ENCODE measurements around the gene PRPF8. TPM values are rescaled to one million over a fixed set of nuclear protein-coding genes. Genes with fewer than 3 reads are reported as not detected.

The PRPF8 gene
- total RNA-seq, 1 experiment from 2014 or later, result 296 TPM

DNA sequence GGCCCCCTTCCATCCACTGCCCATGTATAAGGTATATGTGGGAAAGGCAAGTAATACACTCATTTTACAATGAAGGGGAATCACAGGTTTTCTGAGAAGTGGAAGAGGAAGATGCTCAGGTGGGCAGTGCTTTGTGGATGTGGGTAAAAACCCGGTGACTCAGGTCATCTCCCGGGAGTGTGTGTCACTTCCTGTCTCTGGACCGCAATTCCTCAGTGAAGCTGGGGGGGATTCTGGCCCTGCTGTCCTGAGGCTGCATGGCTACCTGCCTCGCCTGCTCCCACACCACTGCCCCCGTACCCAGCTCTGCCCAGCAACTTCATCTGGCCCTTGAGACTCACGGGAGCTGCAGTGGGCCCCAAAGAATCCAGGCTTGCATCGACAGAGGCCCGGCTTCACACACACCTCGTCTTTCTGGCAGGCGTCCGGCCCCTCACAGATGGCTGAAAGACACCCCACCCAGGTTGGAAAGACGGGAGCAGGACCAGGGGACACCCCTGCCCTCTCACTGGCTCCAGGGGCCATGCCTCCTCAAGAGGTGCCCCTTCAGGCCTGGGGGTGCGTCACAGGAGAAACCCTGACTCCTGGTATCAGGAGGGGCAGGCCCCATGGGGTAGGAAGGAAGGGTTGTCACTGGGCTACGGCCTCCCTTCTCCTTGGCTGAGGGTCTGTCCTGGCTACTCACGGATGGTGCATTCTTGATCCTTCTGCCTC, 40.0 kb downstream of the PRPF8 start:
- H3K27me3 ChIP-seq (ENCODE audit: control insufficient read depth, insufficient read depth, low read length), result no peaks in the 10 kb centered on the region
- no peak for ATAC-seq
- H3K4me1 ChIP-seq (ENCODE audit: control insufficient read depth, insufficient read depth, low read length), result peaks cover 14% of the 10 kb centered on the region
- intact Hi-C loops (cut with micrococcal nuclease; ENCODE audit: unreplicated experiment) (no loop called here), in situ Hi-C loops (cut with HindIII; ENCODE audit: low pct_unique_long_range_greater_than_20kb, low sequenced_read_pairs) (no loop called here)
- CTCF ChIA-PET, result no interaction called here
- no TSS peak for BruUV-seq (replicated peaks)
- peak overlapping the region; percentile 3; the same call in 1 of the 2 replicates for H3K27ac ChIP-seq (ENCODE audit: low read length)
- no peak overlapping the region for H3K4me3 ChIP-seq (ENCODE audit: low read depth in 2 of 2, low read length in 2 of 2)
- POLR2A ChIA-PET, result no interaction called here
- no peaks in the 10 kb centered on the region for H3K36me3 ChIP-seq (ENCODE audit: control insufficient read depth, insufficient read depth, low read length)
- no peaks in the 10 kb centered on the region for H3K9me3 ChIP-seq (ENCODE audit: control insufficient read depth, insufficient read depth, low read depth, low read length)
- no peak for TF ChIP-seq POLR2AphosphoS5 (IDR thresholded peaks at IDR 0.05; ENCODE audit: low read depth, low read length)
- TF ChIP-seq, protein P1, sequence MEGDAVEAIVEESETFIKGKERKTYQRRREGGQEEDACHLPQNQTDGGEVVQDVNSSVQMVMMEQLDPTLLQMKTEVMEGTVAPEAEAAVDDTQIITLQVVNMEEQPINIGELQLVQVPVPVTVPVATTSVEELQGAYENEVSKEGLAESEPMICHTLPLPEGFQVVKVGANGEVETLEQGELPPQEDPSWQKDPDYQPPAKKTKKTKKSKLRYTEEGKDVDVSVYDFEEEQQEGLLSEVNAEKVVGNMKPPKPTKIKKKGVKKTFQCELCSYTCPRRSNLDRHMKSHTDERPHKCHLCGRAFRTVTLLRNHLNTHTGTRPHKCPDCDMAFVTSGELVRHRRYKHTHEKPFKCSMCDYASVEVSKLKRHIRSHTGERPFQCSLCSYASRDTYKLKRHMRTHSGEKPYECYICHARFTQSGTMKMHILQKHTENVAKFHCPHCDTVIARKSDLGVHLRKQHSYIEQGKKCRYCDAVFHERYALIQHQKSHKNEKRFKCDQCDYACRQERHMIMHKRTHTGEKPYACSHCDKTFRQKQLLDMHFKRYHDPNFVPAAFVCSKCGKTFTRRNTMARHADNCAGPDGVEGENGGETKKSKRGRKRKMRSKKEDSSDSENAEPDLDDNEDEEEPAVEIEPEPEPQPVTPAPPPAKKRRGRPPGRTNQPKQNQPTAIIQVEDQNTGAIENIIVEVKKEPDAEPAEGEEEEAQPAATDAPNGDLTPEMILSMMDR (IDR thresholded peaks at IDR 0.05), result no peak
- TF ChIP-seq SIN3A (IDR thresholded peaks at IDR 0.05; ENCODE audit: borderline replicate concordance, insufficient read depth, low read depth, low read length), result no peak
- no peak for TF ChIP-seq TCF7L2 (IDR thresholded peaks at IDR 0.05; ENCODE audit: low read depth, low read length)
- TF ChIP-seq, protein P2, sequence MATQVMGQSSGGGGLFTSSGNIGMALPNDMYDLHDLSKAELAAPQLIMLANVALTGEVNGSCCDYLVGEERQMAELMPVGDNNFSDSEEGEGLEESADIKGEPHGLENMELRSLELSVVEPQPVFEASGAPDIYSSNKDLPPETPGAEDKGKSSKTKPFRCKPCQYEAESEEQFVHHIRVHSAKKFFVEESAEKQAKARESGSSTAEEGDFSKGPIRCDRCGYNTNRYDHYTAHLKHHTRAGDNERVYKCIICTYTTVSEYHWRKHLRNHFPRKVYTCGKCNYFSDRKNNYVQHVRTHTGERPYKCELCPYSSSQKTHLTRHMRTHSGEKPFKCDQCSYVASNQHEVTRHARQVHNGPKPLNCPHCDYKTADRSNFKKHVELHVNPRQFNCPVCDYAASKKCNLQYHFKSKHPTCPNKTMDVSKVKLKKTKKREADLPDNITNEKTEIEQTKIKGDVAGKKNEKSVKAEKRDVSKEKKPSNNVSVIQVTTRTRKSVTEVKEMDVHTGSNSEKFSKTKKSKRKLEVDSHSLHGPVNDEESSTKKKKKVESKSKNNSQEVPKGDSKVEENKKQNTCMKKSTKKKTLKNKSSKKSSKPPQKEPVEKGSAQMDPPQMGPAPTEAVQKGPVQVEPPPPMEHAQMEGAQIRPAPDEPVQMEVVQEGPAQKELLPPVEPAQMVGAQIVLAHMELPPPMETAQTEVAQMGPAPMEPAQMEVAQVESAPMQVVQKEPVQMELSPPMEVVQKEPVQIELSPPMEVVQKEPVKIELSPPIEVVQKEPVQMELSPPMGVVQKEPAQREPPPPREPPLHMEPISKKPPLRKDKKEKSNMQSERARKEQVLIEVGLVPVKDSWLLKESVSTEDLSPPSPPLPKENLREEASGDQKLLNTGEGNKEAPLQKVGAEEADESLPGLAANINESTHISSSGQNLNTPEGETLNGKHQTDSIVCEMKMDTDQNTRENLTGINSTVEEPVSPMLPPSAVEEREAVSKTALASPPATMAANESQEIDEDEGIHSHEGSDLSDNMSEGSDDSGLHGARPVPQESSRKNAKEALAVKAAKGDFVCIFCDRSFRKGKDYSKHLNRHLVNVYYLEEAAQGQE (IDR thresholded peaks at IDR 0.05; ENCODE audit: insufficient read depth in 1 of 2, low read depth in 2 of 2, low read length in 1 of 2), result no peak
- DNase-seq (ENCODE audit: low read depth, low spot score), result no peak

DNA sequence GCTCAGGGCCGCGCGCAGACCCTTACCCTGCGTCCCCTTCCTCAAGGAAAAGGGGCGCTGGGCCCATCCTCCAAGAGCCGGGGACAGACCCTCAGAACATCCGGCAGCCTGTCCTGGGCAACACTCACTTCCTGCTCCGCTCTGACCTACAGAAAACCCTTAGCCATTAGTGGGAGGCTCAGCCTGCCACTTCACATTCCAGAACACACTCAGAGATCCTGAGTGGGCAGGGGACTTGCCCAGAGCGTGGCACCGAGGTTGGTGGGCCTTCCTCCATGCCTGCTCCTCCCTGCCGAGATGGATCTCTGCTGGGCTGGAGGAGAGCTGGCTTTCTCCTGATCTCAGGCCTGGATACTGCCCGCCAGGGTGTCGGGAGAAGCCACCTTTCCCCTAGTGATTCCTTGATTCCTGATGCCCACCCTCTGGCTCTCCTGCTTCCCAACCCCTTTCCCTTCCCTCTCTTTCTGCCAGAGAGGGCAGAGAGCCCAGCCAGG, 40.6 kb downstream of the PRPF8 start:
- DNase-seq (ENCODE audit: low read depth, low spot score), result no peak
- BruUV-seq (replicated peaks), result no TSS peak

More for the DNA sequence above, 40.6 kb downstream of the PRPF8 start:
- Histone ChIP-seq H3K27me3 (ENCODE audit: control insufficient read depth, insufficient read depth, low read length) (no peaks in the 10 kb centered on the region), H3K9me3 (ENCODE audit: control insufficient read depth, insufficient read depth, low read depth, low read length) (no peaks in the 10 kb centered on the region), H3K4me3 (ENCODE audit: low read depth in 2 of 2, low read length in 2 of 2) (peak overlapping the region; percentile 31 to 37; a peak in 3 of 4 replicates), H3K27ac (ENCODE audit: low read length) (peak overlapping the region; percentile 3; the same call in 1 of the 2 replicates), H3K36me3 (ENCODE audit: control insufficient read depth, insufficient read depth, low read length) (no peaks in the 10 kb centered on the region), H3K4me1 (ENCODE audit: control insufficient read depth, insufficient read depth, low read length) (peaks cover 14% of the 10 kb centered on the region)
- ChIA-PET CTCF (no interaction called here), POLR2A (no interaction called here)
- TF ChIP-seq TCF7L2 (IDR thresholded peaks at IDR 0.05; ENCODE audit: low read depth, low read length), result no peak
- TF ChIP-seq, protein P1 (IDR thresholded peaks at IDR 0.05), result no peak
- no peak for TF ChIP-seq POLR2AphosphoS5 (IDR thresholded peaks at IDR 0.05; ENCODE audit: low read depth, low read length)
- TF ChIP-seq, protein P2 (IDR thresholded peaks at IDR 0.05; ENCODE audit: insufficient read depth in 1 of 2, low read depth in 2 of 2, low read length in 1 of 2), result no peak
- no peak for TF ChIP-seq SIN3A (IDR thresholded peaks at IDR 0.05; ENCODE audit: borderline replicate concordance, insufficient read depth, low read depth, low read length)
- in situ Hi-C loops (cut with HindIII; ENCODE audit: low pct_unique_long_range_greater_than_20kb, low sequenced_read_pairs), result no loop called here
- intact Hi-C loops (cut with micrococcal nuclease; ENCODE audit: unreplicated experiment), result no loop called here
- peak; percentile 6; the same call in 1 of the 2 replicates for ATAC-seq
